Prostate gland (tissue), 2 donors: ENCODE data around the gene STAC.

ENCODE experiments used
- POLR2A ChIP-seq: fragments of 450-650 bp; IDR thresholded peaks from one replicate; pipeline ENCODE4 v1.6.1; 2016; ENCODE audit warnings: antibody characterized with exemption, mild to moderate bottlenecking
- TF ChIP-seq, protein P1 (sequence below), 4 experiments: fragments of 200-600 bp in 2 of 4; fragments of 450-650 bp in 2 of 4; sonication (generic) in 2 of 4; IDR thresholded peaks; 1 replicate in 3 of 4; 2 replicates in 1 of 4; pipeline ENCODE4 v1.5.1; 2016 to 2019; ENCODE audit warnings: antibody characterized with exemption in 4 of 4, mild to moderate bottlenecking in 2 of 4, moderate library complexity in 2 of 4

- TF ChIP-seq, protein P1, sequence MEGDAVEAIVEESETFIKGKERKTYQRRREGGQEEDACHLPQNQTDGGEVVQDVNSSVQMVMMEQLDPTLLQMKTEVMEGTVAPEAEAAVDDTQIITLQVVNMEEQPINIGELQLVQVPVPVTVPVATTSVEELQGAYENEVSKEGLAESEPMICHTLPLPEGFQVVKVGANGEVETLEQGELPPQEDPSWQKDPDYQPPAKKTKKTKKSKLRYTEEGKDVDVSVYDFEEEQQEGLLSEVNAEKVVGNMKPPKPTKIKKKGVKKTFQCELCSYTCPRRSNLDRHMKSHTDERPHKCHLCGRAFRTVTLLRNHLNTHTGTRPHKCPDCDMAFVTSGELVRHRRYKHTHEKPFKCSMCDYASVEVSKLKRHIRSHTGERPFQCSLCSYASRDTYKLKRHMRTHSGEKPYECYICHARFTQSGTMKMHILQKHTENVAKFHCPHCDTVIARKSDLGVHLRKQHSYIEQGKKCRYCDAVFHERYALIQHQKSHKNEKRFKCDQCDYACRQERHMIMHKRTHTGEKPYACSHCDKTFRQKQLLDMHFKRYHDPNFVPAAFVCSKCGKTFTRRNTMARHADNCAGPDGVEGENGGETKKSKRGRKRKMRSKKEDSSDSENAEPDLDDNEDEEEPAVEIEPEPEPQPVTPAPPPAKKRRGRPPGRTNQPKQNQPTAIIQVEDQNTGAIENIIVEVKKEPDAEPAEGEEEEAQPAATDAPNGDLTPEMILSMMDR (IDR thresholded peaks at IDR 0.05): no peak
- TF ChIP-seq POLR2A: no peak
These were observed 104.1 kb downstream of the STAC start for GRCh38 chr3:36484386-36484785.
